IMR-90 (cell line): Measurements from ENCODE around the gene KL. TPM values are rescaled to one million over a fixed set of nuclear protein-coding genes. Genes with fewer than 3 reads are reported as not detected.

Experiments used
- ATAC-seq: fragments of 200-7000 bp; cut with Tn5 transposase; 2 replicates; pipeline ENCODE4 v1.9.1; 2020; ENCODE audit warnings: low read depth, mild to moderate bottlenecking, moderate library complexity
- BruUV-seq: library from RNA; stranded (reverse); fragments of 400-500 nt; replicated peaks from 2 replicates; lab custom pipeline; 2021; lab: Mats Ljungman, UMichigan
- CTCF ChIA-PET: fragments of 300-600 bp; formaldehyde crosslinking; extraction: SDS; loops from one replicate; lab custom pipeline; 2021; ENCODE audit warnings: antibody characterized with exemption; lab: Yijun Ruan, JAX
- POLR2A ChIA-PET: fragments of 300-600 bp; sonication (Branson Sonifier 250); formaldehyde crosslinking; loops from one replicate; lab custom pipeline; 2022; ENCODE audit warnings: antibody characterized with exemption; ENCODE audit not compliant: unreplicated experiment; lab: Charles Lee
- DNase-seq: peaks from one replicate; pipeline ENCODE4 v3.0.0; 2013
- H2AFZ ChIP-seq: replicated peaks from 2 replicates; pipeline ENCODE3; 2013; ENCODE audit warnings: low read length, mild to moderate bottlenecking; ENCODE audit not compliant: poor library complexity
- H2AK5ac ChIP-seq: 2 replicates; pipeline ENCODE4 v1.6.1; 2013; ENCODE audit warnings: low read depth, low read length, inconsistent platforms
- H2AK9ac ChIP-seq: replicated peaks from 2 replicates; pipeline ENCODE3; 2013; ENCODE audit warnings: mild to moderate bottlenecking, low read depth, low read length, moderate library complexity; ENCODE audit not compliant: poor library complexity
- H2BK120ac ChIP-seq: 2 replicates; pipeline ENCODE4 v1.6.1; 2013; ENCODE audit warnings: low read depth, low read length, inconsistent platforms
- H2BK15ac ChIP-seq: 3 replicates; pipeline ENCODE4 v1.6.1; 2013; ENCODE audit warnings: low read depth, low read length, inconsistent platforms
- H2BK20ac ChIP-seq: 2 replicates; pipeline ENCODE4 v1.6.1; 2013; ENCODE audit warnings: low read depth, mild to moderate bottlenecking, inconsistent platforms, low read length, moderate library complexity
- H2BK5ac ChIP-seq: 2 replicates; pipeline ENCODE4 v1.6.1; 2013; ENCODE audit warnings: mild to moderate bottlenecking, low read depth, low read length, inconsistent platforms; ENCODE audit not compliant: poor library complexity, severe bottlenecking
- H3K14ac ChIP-seq: replicated peaks from 2 replicates; pipeline ENCODE4 v1.6.1; 2013; ENCODE audit warnings: low read depth, low read length, inconsistent platforms
- H3K18ac ChIP-seq: 2 replicates; pipeline ENCODE4 v1.6.1; 2013; ENCODE audit warnings: low read depth, low read length, control low read depth
- H3K23ac ChIP-seq: 2 replicates; pipeline ENCODE4 v1.6.1; 2013; ENCODE audit warnings: low read depth, low read length, inconsistent platforms
- H3K27ac ChIP-seq: 2 replicates; pipeline ENCODE4 v1.5.1; 2013; ENCODE audit warnings: mild to moderate bottlenecking, control low read depth, low read length; ENCODE audit not compliant: insufficient read depth
- H3K27me3 ChIP-seq: 2 replicates; pipeline ENCODE4 v1.6.1; 2013; ENCODE audit warnings: low read length; ENCODE audit not compliant: control insufficient read depth, insufficient read depth
- H3K36me3 ChIP-seq: 2 replicates; pipeline ENCODE4 v1.6.1; 2013; ENCODE audit warnings: low read length, mixed read lengths; ENCODE audit not compliant: control insufficient read depth, insufficient read depth
- H3K4ac ChIP-seq: 2 replicates; pipeline ENCODE4 v1.6.1; 2013; ENCODE audit warnings: low read depth, low read length, inconsistent platforms
- H3K4me1 ChIP-seq: 2 replicates; pipeline ENCODE4 v1.6.1; 2013; ENCODE audit warnings: low read length, mixed read lengths; ENCODE audit not compliant: control insufficient read depth, insufficient read depth
- H3K4me2 ChIP-seq: 2 replicates; pipeline ENCODE4 v1.6.1; 2013; ENCODE audit warnings: low read depth, mild to moderate bottlenecking, control low read depth, low read length, moderate library complexity
- H3K4me3 ChIP-seq: 2 replicates; pipeline ENCODE4 v1.5.1; 2013; ENCODE audit warnings: low read depth, mild to moderate bottlenecking, control low read depth, low read length, moderate library complexity; ENCODE audit not compliant: insufficient read depth
- H3K56ac ChIP-seq: 2 replicates; pipeline ENCODE4 v1.6.1; 2013; ENCODE audit warnings: low read length, inconsistent platforms; ENCODE audit not compliant: insufficient read depth; ENCODE audit errors: extremely low read depth
- H3K79me1 ChIP-seq, 2 experiments: 2 replicates each; pipeline ENCODE4 v1.6.1; 2013; ENCODE audit warnings: low read length in 2 of 2, inconsistent platforms in 1 of 2, low read depth in 1 of 2
- H3K9ac ChIP-seq: 2 replicates; pipeline ENCODE4 v1.6.1; 2013; ENCODE audit warnings: low read depth, low read length, control low read depth
- H3K9me1 ChIP-seq: 2 replicates; pipeline ENCODE4 v1.6.1; 2013; ENCODE audit warnings: low read length, inconsistent platforms; ENCODE audit not compliant: insufficient read depth
- H3K9me3 ChIP-seq: 2 replicates; pipeline ENCODE4 v1.6.1; 2013; ENCODE audit warnings: low read length; ENCODE audit not compliant: control insufficient read depth, insufficient read depth
- H4K20me1 ChIP-seq: 2 replicates; pipeline ENCODE4 v1.6.1; 2013; ENCODE audit warnings: low read length, inconsistent platforms; ENCODE audit not compliant: insufficient read depth
- H4K5ac ChIP-seq: 2 replicates; pipeline ENCODE4 v1.6.1; 2013; ENCODE audit warnings: mild to moderate bottlenecking, low read depth, low read length, control low read depth
- H4K8ac ChIP-seq, 2 experiments: 2 replicates each; pipeline ENCODE4 v1.6.1; 2013; ENCODE audit warnings: low read depth in 2 of 2, low read length in 2 of 2, control low read depth in 1 of 2, inconsistent platforms in 1 of 2
- H4K91ac ChIP-seq: 2 replicates; pipeline ENCODE4 v1.6.1; 2013; ENCODE audit warnings: low read depth, low read length, inconsistent platforms; ENCODE audit not compliant: insufficient read depth
- CHD1 ChIP-seq: IDR thresholded peaks from 2 replicates; pipeline ENCODE4 v1.6.1; 2012; ENCODE audit warnings: low read depth, low read length, improper control_type of control experiment
- NFE2L2 ChIP-seq: fragments of 150-350 bp; IDR thresholded peaks from 2 replicates; pipeline ENCODE4 v1.6.1; 2016; ENCODE audit warnings: low read depth, mild to moderate bottlenecking, low read length
- WGBS, 2 experiments: methylation state at CpG; one replicate each; pipeline versions ENCODE4 v1.1.5 to v1.1.7; 2013; ENCODE audit warnings: missing lambda C conversion rate in 2 of 2; ENCODE audit not compliant: insufficient read length in 1 of 2; ENCODE audit errors: extremely low coverage in 2 of 2; 5-methylcytosine and 5-hydroxymethylcytosine counted together
- dilution Hi-C: fragments of 300-500 bp; cut with HindIII; formaldehyde crosslinking; loops from one replicate; pipeline ENCODE4 v1.14.3; 2018; ENCODE audit warnings: low sequenced_read_pairs; ENCODE audit not compliant: unreplicated experiment
- in situ Hi-C: fragments of 300-500 bp; cut with MboI; formaldehyde crosslinking; loops from 3 replicates; pipeline ENCODE4 v1.14.3; 2019; ENCODE audit warnings: low sequenced_read_pairs, inconsistent platforms, mixed read lengths
- intact Hi-C: fragments of 100-400 bp; cut with micrococcal nuclease; formaldehyde crosslinking; loops from 2 replicates; pipeline ENCODE4 v1.10.0; 2022
- polyA plus RNA-seq, 3 experiments: library from polyadenylated mRNA; depleted of rRNA; stranded (reverse); fragments of >200 nt; gene quantifications; 2 replicates each; pipeline ENCODE4 v1.2.3, GENCODE V29; 2012; ENCODE audit warnings: low replicate concordance in 1 of 3
- total RNA-seq: library from RNA; depleted of rRNA; stranded (reverse); fragments of >200 nt; gene quantifications from 2 replicates; pipeline ENCODE4 v1.2.3, GENCODE V29; 2012

Gene KL
- total and polyA plus RNA-seq, 2 of the 4 experiments (the other 2 are of a cell fraction), result not detected

DNA sequence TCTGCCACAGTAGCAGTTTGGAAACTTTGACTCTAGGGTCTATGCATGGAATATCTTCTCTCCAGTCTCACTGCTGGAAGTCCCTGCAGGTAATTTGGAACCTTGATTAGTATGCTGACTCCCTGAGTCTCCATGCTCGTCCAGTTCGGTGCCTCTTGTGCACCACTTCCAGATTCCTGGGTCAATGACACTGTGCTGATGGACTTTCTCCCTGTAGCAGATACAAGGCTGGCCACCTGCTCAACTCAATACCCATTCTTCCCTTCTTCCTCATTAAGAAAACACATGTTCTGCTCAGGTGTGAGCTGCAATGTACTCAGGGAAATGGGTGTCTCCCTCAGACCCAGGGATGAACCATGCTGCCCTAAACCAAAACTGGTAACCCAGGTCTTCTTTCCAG is 99.1 kb downstream of the KL start:
- WGBS, 2 experiments, result 100% methylated on average over 2 of the region's 2 CpGs; no CpG with 5 or more reads in 1 of the 2 experiments
- ATAC-seq (no peak), DNase-seq (no peak)
- BruUV-seq, result no TSS peak
- Histone ChIP-seq H3K9me1 (peaks cover 35% of the 10 kb centered on the region), H2BK15ac (no peak overlapping the region), H4K91ac (no peak overlapping the region), H3K9me3 (no peaks in the 10 kb centered on the region), H3K4ac (no peak overlapping the region), H2BK5ac (no peak overlapping the region), H3K27me3 (no peaks in the 10 kb centered on the region), H3K56ac (no peak overlapping the region), H2AK5ac (no peak overlapping the region), H3K14ac (no peak overlapping the region), H3K4me3 (no peak overlapping the region), H3K18ac (no peak overlapping the region), H3K27ac (no peak overlapping the region), H2BK120ac (no peak overlapping the region), H3K23ac (no peak overlapping the region), H4K20me1 (no peaks in the 10 kb centered on the region), H3K4me2 (no peak overlapping the region), H3K9ac (no peak overlapping the region), H4K5ac (no peak overlapping the region), H3K4me1 (peaks cover 30% of the 10 kb centered on the region), H2AFZ (no peak overlapping the region), H4K8ac (no peak overlapping the region), H3K79me1 (peaks cover 48 to 61% of the 10 kb centered on the region in 2 experiments), H2AK9ac (no peak overlapping the region), H2BK20ac (no peak overlapping the region), H3K36me3 (peaks cover 56% of the 10 kb centered on the region)
- dilution Hi-C loops, result no loop called here
- in situ Hi-C loops, result no loop called here
- TF ChIP-seq NFE2L2 (no peak), CHD1 (no peak)
- intact Hi-C loops, result no loop called here
- ChIA-PET POLR2A (no interaction called here), CTCF (no interaction called here)
